GM12892 (cell line): ENCODE data around the gene ERG.

Source experiments
- DNase-seq: peaks from one replicate; pipeline ENCODE4 v3.0.0; 2011; ENCODE audit not compliant: insufficient read length
- FAIRE-seq: peaks from 2 replicates; lab custom pipeline; 2011; peaks lifted over from hg19 to GRCh38; lab: Jason Lieb, UNC
- POLR2A ChIP-seq: IDR thresholded peaks from 2 replicates; pipeline ENCODE4 v1.6.1; 2011; ENCODE audit warnings: low read depth, low read length, control low read depth
- POLR2AphosphoS5 ChIP-seq: IDR thresholded peaks from 2 replicates; pipeline ENCODE4 v1.6.1; 2011; ENCODE audit warnings: low read depth, low read length, control low read depth
- TAF1 ChIP-seq: IDR thresholded peaks from 2 replicates; pipeline ENCODE4 v1.6.1; 2011; ENCODE audit warnings: low read depth, mild to moderate bottlenecking, control low read depth, low read length, borderline replicate concordance

The ERG gene

GRCh38 chr21:38495696-38496095, 2.6 kb downstream of the ERG start:
- FAIRE-seq, result no peak
- TF ChIP-seq TAF1, result no peak
- TF ChIP-seq POLR2AphosphoS5, result no peak
- TF ChIP-seq POLR2A, result no peak
- no peak for DNase-seq

- DNase-seq (no peak), FAIRE-seq (no peak)
- TF ChIP-seq TAF1, result no peak
- TF ChIP-seq POLR2AphosphoS5, result no peak
- no peak for TF ChIP-seq POLR2A
These were observed 3.0 kb downstream of the ERG start for GRCh38 chr21:38495242-38495641.

GRCh38 chr21:38494703-38495102, 3.6 kb downstream of the ERG start:
- no peak for FAIRE-seq
- TF ChIP-seq POLR2AphosphoS5 (no peak), POLR2A (no peak)
- no peak for DNase-seq

GRCh38 chr21:38494251-38494642, 4.0 kb downstream of the ERG start:
- no peak for TF ChIP-seq POLR2A
- TF ChIP-seq TAF1, result no peak
- TF ChIP-seq POLR2AphosphoS5, result no peak
- DNase-seq (no peak), FAIRE-seq (no peak)

- TF ChIP-seq POLR2AphosphoS5 (no peak), TAF1 (no peak), POLR2A (no peak)
- FAIRE-seq (no peak), DNase-seq (no peak)
These were observed 4.6 kb downstream of the ERG start for GRCh38 chr21:38493549-38494250.

- DNase-seq (no peak), FAIRE-seq (no peak)
- TF ChIP-seq TAF1 (no peak), POLR2A (no peak), POLR2AphosphoS5 (no peak)
These were observed 6.3 kb downstream of the ERG start for GRCh38 chr21:38492007-38492406.

- TF ChIP-seq POLR2A, result no peak
- no peak for TF ChIP-seq POLR2AphosphoS5
- TF ChIP-seq TAF1, result no peak
- no peak for FAIRE-seq
- DNase-seq, result no peak
These were observed 6.7 kb downstream of the ERG start for GRCh38 chr21:38491536-38491935.

- FAIRE-seq (no peak), DNase-seq (no peak)
- TF ChIP-seq POLR2AphosphoS5 (no peak), TAF1 (no peak), POLR2A (no peak)
These were observed 7.8 kb downstream of the ERG start for GRCh38 chr21:38490411-38491020.

- FAIRE-seq (no peak), DNase-seq (no peak)
- no peak for TF ChIP-seq POLR2AphosphoS5
- TF ChIP-seq POLR2A, result no peak
- TF ChIP-seq TAF1, result no peak
These were observed 8.5 kb downstream of the ERG start for GRCh38 chr21:38489729-38490128.

GRCh38 chr21:38489271-38489652, 9.0 kb downstream of the ERG start:
- no peak for TF ChIP-seq TAF1
- no peak for TF ChIP-seq POLR2AphosphoS5
- no peak for TF ChIP-seq POLR2A
- FAIRE-seq, result no peak
- no peak for DNase-seq

GRCh38 chr21:38488640-38489270, 9.5 kb downstream of the ERG start:
- FAIRE-seq (no peak), DNase-seq (no peak)
- no peak for TF ChIP-seq TAF1
- TF ChIP-seq POLR2AphosphoS5, result no peak

GRCh38 chr21:38487901-38488639, 10.2 kb downstream of the ERG start:
- TF ChIP-seq POLR2AphosphoS5 (no peak), TAF1 (no peak), POLR2A (no peak)
- no peak for FAIRE-seq
- no peak for DNase-seq
